ENCODE measurements around the gene CROCC2.

DNA sequence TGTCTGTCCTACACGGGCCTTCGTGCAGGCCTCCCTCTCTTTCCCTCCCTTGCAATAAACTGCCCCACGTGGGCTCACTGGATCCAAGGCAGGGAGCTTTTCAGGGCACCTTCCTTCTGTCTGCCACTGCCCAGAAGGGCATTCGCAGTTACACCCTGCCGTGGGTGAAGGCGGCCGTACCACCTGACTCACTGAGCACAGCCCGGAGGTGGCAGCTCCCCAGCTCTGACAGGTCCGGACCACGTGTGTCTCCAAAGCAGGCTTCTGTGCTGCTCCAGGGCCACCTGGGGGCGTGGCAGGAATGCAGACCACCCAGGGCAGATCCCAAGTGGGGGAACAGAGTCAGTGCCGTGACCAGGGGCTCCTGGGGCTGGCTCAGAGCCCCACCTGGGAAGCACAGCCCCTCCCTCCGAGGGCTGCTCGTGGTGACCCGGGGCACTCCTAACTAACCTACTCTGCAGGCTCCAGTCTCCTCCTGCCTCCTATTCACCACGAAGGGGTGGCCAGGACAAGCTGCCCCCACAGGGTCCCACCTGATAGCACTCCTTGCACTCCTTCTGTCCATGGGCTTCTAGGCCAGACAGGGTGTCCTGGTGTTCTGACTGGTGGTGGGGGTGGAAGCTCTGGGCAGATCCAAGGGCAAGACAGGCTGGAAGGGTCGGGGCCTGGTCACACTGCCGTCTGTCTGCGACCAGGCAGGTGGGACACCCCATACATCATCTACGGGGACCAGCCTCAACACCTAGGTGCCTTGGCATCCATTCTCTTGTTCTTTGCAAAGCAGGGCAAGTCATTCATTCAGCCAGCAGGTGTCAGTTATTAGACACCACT is 102.0 kb downstream of the CROCC2 start:
- no peak for TF ChIP-seq ZNF324 (tag by site-specific recombination; IDR thresholded peaks at IDR 0.05)
- TF ChIP-seq, protein P1, sequence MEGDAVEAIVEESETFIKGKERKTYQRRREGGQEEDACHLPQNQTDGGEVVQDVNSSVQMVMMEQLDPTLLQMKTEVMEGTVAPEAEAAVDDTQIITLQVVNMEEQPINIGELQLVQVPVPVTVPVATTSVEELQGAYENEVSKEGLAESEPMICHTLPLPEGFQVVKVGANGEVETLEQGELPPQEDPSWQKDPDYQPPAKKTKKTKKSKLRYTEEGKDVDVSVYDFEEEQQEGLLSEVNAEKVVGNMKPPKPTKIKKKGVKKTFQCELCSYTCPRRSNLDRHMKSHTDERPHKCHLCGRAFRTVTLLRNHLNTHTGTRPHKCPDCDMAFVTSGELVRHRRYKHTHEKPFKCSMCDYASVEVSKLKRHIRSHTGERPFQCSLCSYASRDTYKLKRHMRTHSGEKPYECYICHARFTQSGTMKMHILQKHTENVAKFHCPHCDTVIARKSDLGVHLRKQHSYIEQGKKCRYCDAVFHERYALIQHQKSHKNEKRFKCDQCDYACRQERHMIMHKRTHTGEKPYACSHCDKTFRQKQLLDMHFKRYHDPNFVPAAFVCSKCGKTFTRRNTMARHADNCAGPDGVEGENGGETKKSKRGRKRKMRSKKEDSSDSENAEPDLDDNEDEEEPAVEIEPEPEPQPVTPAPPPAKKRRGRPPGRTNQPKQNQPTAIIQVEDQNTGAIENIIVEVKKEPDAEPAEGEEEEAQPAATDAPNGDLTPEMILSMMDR (tag by site-specific recombination; IDR thresholded peaks at IDR 0.05), result no peak
